Cortex of kidney (tissue), 1 donor: ENCODE data around the gene STPG4.
"Not testable (repeated sequence)": the region's sequence is repeated elsewhere in the genome, so short reads cannot be mapped to it uniquely, and the experiment has no call there.

Experiments
- DNase-seq: peaks from one replicate; lab custom pipeline; 2025; lab: John Stamatoyannopoulos, UW

The STPG4 gene

GRCh38 chr2:47155091-47155876, at the start of gene STPG4:
TSS of gene STPG4 (minus strand) at chr2:47155308. CDS start at chr2:47155251, 57 bp downstream.
- DNase-seq = no peak

- DNase-seq = no peak
These were observed 49.6 kb upstream of the STPG4 start for GRCh38 chr2:47204691-47205090.

GRCh38 chr2:47203995-47204394, 48.9 kb upstream of the STPG4 start:
- DNase-seq = no peak

GRCh38 chr2:47201224-47201623, 46.1 kb upstream of the STPG4 start:
- DNase-seq = no peak

GRCh38 chr2:47198985-47199451, 43.9 kb upstream of the STPG4 start:
- DNase-seq = no peak

- no peak for DNase-seq
These were observed 41.4 kb upstream of the STPG4 start for GRCh38 chr2:47196499-47196898.

- no peak for DNase-seq
These were observed 40.9 kb upstream of the STPG4 start for GRCh38 chr2:47196046-47196445.

GRCh38 chr2:47195148-47195547, 40.0 kb upstream of the STPG4 start:
- no peak for DNase-seq

GRCh38 chr2:47194410-47194809, 39.3 kb upstream of the STPG4 start:
- DNase-seq = no peak

- DNase-seq = no peak
These were observed 38.5 kb upstream of the STPG4 start for GRCh38 chr2:47193607-47194006.

- no peak for DNase-seq
These were observed 35.2 kb upstream of the STPG4 start for GRCh38 chr2:47190188-47190881.

GRCh38 chr2:47189635-47190034, 34.5 kb upstream of the STPG4 start:
- no peak for DNase-seq

- no peak for DNase-seq
These were observed 32.0 kb upstream of the STPG4 start for GRCh38 chr2:47187069-47187468.

- DNase-seq = no peak
These were observed 31.2 kb upstream of the STPG4 start for GRCh38 chr2:47186351-47186750.

GRCh38 chr2:47185098-47185497, 30.0 kb upstream of the STPG4 start:
- not testable (repeated sequence) for DNase-seq

- no peak for DNase-seq
These were observed 26.1 kb upstream of the STPG4 start for GRCh38 chr2:47181176-47181575.

GRCh38 chr2:47180531-47180930, 25.4 kb upstream of the STPG4 start:
- DNase-seq = no peak

GRCh38 chr2:47179388-47179787, 24.3 kb upstream of the STPG4 start:
- no peak for DNase-seq

GRCh38 chr2:47178341-47178740, 23.2 kb upstream of the STPG4 start:
- DNase-seq = no peak

GRCh38 chr2:47177043-47177565, 22.0 kb upstream of the STPG4 start:
- no peak for DNase-seq

- DNase-seq = no peak
These were observed 19.7 kb upstream of the STPG4 start for GRCh38 chr2:47174733-47175361.

GRCh38 chr2:47173986-47174732, 19.1 kb upstream of the STPG4 start:
- no peak for DNase-seq
